ENCODE results near the gene ELOVL5.
A peak's percentile ranks its signal among the peaks of the same experiment; 100 is the strongest.
"Not testable (repeated sequence)": the region's sequence is repeated elsewhere in the genome, so short reads cannot be mapped to it uniquely, and the experiment has no call there.

Gene ELOVL5

DNA sequence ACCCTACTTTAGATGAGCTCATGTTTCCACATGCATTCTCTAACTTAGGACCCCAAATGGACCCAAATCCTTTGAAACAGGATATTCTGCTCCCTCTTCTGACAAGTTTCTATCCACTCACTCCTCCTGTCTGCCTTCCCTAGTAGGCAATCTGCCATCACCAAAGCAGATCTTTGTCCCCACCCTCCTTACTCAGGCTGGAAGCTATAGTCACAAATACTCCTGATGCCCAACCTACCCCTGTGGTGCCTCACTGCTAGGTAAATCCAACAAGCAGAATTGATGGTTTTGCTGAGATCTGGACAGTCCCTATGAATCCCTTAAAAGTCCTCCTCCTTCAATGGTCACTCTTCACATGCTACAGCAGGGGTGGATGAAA lies 21.7 kb downstream of the ELOVL5 start:
- no peak for DNase-seq

DNA sequence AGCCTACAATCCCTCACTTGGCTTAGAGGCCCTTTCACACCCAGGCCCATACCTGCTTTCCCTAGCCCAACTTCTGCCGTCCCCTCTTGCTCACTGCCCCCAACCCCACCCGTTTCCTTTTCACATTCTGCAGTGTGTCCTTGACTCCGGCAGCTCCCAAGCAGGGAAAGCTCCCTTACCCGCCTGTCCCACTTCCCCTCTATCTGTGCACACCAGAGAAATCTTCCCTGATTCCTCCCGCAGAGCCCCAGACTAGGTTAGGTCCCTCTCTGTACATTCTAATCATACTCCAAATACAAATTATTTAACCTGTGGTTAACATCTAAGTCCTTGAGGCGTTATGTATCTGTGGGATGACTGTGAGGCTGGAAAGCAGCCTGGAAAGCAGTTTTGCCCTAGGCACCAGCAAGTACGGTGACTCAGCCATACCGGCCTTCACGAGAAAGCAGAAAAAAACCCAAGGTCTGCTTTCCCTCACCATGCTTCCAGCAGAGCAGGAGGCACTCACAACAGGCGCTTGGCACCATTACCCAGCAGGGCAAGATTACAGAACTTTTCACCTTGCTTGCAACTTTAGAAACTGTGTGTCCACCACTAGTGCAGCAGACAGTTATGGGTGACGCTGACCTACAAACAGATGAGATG lies 22.3 kb downstream of the ELOVL5 start:
- DNase-seq, result no peak

DNA sequence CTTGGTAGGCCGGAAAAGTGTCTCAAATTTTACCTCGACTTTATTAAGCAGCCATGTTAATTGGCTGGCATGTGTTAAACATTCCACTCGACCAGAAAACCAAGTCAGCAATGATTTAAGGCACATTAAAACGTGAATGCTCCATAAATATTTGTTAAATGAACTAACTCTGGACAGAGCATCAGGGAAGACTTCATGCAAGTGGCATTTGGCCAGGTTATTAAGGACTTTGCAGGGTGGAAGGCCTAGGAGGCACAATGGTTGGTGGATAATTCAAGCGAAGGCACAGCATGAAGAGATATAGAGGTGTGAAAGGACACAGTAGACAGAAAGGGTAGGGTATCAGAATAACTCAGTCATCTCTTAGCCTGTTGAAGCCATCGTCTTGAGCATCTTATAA lies 23.0 kb downstream of the ELOVL5 start:
- no peak for DNase-seq

- no peak for DNase-seq
Measured at GRCh38 chr6:53322188-53323029, 26.3 kb downstream of the ELOVL5 start.

- peak in 1 of 2 experiments; percentile 37 for DNase-seq
Measured at GRCh38 chr6:53321701-53322100, 27.0 kb downstream of the ELOVL5 start.

- DNase-seq, result no peak
Measured at GRCh38 chr6:53320964-53321363, 27.8 kb downstream of the ELOVL5 start.

DNA sequence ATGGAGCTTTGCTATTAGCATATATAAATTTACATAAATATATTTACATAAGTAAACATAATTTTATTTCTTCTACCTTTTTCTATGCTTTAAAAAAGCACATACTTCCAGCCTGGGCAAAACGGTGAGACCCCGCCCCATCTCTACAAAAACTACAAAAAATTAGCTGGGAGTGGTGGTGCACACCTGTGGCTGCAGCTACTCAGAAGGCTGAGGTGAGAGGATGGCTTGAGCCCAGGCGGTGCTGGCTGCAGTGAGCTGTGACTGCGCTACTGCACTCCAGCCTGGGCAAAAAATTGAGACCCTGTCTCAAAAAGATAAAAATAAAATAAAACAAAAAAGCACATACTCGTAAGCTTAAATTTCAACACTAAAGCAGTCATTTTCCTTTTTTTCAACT lies 30.3 kb downstream of the ELOVL5 start:
- no peak for DNase-seq

DNA sequence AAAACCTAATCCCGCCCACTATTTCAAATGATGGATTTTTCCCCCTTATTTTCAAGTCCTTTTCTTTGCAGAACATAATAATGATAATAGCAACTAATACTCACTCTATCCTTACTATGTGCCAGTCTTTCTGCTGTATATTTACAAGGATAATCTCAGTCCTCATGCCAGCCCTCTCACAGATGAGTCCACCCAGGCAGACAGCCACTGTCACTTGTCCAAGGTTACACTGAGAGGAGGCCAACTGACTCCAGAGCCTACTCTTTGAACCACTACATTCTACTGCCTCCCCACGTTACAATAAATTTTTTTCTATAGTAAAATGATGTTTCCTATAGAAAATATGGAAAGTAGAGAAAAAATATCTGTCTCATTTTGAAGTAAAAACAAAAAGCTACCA lies 30.9 kb downstream of the ELOVL5 start:
- DNase-seq, result no peak

DNA sequence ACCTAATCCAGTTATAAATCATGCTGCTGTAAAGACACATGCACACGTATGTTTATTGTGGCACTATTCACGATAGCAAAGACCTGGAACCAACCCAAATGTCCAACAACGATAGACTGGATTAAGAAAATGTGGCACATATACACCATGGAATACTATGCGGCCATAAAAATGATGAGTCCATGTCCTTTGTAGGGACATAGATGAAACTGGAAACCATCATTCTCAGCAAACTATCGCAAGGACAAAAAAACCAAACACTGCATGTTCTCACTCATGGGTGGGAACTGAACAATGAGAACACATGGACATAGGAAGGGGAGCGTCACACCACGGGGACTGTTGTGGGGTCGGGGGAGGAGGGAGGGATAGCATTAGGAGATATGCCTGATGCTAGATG lies 31.5 kb downstream of the ELOVL5 start:
- DNase-seq, result not testable (repeated sequence)

- DNase-seq, result no peak
Measured at GRCh38 chr6:53316142-53316541, 32.6 kb downstream of the ELOVL5 start.

DNA sequence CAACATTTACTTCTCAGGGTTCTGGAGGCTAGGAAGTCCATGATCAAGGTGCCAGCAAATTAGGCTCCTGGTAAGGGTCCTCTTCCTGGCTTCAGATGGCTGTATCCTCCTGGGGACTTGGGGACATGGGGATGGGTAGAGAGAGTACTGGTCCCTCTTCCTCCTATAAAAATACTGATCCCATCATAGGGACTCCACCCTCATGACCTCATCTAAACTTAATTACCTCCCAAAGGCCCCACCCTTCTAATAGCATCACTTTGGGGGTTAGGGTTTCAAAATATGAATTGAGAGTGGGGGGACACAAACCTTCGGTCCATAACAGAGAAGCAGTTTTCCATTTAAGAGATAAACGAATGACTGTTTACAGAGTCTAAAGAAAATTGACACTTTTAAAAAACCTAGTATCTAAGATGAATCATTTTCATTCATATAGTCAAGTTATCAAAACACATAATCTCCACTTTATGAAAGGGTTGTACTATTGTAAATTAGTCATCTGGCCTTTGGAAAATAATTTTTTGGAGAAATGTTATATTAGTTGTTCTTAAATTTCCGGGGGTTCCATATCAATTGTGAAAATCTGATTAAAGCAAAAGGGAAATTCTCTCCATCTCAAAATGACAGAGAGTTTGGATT lies 33.5 kb downstream of the ELOVL5 start:
- DNase-seq, result no peak

DNA sequence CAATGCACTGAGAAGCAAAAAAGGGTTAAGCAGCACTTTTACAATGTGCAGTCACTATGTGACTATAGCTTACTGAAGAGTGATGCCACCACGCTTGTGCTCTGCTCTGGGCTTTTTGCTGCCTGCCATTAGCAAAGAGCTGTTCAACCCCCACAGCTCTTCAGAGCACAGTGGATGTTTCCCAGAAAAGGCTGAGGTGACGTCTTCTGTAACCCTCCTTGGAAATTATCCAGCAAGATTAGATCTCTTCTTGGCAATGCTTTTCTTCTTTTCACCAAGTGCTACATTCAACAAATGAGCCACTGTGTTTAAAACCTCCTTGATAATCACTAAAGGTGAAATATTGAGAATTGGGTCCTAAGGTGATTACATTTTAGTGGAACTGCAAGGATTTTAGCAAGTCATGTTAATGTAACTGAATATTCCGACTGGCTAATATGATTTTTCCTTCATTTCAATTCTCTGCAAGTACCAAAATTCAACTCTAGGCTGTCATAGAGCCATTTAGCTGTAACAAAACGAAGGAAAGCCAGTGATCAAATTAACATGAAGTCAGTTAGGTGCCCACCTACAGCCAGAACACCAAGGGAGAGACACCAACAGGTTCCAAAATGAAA lies 34.9 kb downstream of the ELOVL5 start:
- no peak for DNase-seq

- DNase-seq, result no peak
Measured at GRCh38 chr6:53312355-53312754, 36.4 kb downstream of the ELOVL5 start.

DNA sequence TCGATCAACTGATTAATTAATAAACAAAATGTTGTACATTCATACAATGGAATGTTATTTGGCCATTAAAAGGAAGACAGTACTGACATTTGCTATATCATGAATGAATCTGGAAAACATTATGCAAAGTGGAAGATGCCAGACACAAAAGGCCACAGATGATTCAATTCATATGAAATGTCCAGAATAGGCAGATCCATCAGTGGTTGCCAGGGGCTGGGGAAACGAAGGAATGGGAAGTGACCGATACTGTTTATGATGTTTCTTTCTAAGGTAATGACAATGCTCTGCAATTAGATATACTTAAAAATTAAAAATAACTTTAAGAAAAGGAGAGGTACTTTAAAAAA lies 37.2 kb downstream of the ELOVL5 start:
- no peak for DNase-seq

DNA sequence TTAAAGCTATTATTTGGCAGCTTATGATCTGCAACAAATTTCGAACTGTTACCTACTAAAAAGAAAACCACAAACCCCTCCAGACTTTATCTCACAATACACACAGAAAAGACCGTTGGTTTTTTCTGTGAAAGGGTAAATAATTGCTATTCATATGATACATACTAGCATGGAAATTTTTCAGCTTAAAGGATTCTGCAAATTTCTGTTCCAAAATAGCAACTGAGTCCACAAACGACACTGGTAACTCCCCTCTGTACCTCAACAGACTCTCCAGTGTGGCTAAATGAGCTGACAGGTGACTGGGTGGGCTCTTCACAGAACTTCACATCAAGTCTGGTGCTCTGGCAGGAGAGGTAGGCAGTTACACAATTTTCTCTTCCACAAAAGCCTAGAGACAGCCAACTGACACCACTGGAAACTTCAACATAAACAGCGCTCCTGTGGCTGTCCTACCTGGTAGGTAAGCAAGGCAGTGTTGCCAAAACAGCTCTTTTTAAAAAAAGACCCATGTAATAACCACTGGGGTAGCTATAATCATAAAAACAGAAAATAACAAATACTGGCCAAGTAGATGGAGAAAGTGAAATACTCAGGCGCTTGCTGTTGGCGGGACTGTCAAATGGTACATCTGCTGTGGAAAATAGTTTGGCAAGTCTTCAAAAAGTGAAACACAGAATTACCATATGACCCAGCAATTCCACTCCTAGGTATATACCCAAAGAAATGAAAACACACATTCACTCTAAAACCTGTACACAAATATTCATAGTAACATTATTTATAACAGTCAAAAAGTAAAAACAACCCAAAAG lies 37.8 kb downstream of the ELOVL5 start:
- DNase-seq, result no peak

DNA sequence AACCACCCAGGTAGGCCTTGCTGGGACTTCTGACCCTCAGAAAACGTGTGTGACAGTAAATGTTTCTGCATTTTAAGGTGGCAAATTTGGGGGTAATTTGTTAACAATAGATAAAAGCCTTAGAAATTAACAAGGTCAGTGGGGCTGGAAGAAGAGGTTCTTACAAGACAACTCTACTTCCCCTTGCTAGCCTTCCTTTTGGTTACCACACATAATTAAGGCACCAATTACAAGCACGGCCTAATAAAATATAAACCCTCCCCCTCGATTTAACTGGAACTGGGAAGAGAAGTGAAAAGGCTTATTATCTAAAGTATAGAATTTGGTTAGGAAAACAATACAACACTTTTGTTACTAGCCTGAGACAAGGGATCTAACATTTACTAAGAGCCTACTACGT lies 38.8 kb downstream of the ELOVL5 start:
- DNase-seq, result no peak

DNA sequence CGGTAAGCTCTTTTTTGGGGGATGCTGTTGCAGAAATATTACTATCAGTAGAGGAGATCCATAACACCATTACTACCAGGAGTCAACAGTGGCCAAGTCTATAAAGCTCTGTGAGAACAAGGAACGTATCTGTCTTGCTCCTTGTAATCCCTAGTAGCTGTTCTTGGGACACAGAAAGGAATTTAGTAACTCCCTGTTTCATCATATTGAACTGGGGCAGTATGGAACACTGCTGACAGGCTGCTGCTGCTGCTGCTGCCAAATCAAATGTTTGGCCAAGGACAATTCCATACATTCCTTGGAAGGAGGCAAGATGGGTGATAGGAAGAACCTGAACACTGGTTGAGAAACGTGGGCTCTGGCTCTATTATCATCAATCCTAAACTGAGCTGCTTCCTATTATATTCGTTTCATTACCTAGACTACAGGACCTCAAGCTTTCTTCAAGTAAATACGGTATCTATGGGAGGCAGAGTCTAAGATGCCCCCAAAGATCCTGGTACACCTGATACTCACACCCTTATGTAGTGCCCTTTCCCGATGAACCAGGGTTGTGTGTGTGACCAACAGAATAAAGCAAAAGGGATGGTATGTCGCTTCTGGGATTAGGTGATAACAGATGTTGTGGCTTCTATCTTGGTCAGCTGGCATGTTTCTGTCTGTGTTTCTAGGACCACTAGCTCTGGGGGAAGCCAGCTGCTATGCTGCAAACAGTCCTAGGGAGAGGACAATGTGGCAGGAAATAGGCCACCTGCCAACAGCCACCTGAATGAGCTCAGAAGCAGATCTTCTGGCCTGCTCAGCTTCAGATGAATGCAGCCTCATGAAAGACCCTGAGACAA lies 39.5 kb downstream of the ELOVL5 start:
- no peak for DNase-seq

GRCh38 chr6:53306819-53307347 lies 41.9 kb downstream of the ELOVL5 start:
- DNase-seq, result no peak

DNA sequence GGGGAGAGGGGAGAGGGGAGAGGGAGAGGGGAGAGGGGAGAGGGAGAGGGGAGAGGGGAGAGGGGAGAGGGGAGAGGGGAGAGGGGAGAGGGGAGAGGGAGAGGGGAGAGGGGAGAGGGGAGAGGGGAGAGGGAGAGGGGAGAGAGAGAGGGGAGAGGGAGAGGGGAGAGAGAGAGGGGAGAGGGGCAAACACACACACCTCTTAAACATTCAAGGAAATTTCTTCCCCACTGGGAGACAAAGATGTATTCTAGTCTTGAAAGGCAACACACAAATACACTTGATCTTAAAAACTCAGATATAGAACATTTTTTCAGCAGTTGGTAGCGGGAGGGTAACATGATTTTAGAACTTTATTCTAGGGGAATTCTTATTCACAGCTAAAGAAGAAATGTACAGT lies 42.5 kb downstream of the ELOVL5 start:
- DNase-seq, result not testable (repeated sequence)

- DNase-seq, result not testable (repeated sequence)
Measured at GRCh38 chr6:53305506-53306005, 43.2 kb downstream of the ELOVL5 start.

DNA sequence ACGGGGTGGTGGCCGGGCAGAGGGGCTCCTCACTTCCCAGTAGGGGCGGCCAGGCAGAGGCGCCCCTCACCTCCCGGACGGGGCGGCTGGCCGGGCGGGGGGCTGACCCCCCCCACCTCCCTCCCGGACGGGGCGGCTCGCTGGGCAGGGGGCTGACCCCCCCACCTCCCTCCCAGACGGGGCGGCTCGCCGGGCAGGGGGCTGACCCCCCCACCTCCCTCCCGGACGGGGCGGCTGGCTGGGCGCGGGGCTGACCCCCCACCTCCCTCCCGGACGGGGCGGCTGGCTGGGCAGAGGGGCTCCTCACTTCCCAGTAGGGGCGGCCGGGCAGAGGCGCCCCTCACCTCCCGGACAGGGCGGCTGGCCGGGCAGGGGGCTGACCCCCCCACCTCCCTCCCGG lies 43.8 kb downstream of the ELOVL5 start:
- not testable (repeated sequence) for DNase-seq
